Glutamatergic neuron (in vitro differentiated cells): ENCODE results near the gene MCTP1. TPM values are rescaled to one million over a fixed set of nuclear protein-coding genes. Genes with fewer than 3 reads are reported as not detected.
A peak's percentile ranks its signal among the peaks of the same experiment; 100 is the strongest.
"Not testable (repeated sequence)": the region's sequence is repeated elsewhere in the genome, so short reads cannot be mapped to it uniquely, and the experiment has no call there.

ENCODE experiments used
- DNase-seq: peaks from one replicate; pipeline ENCODE4 v3.0.0; 2022
- H3K27ac Mint-ChIP-seq: one replicate; pipeline ENCODE4 v1.8.0; 2020; ENCODE audit warnings: mild to moderate bottlenecking, mixed read lengths, inconsistent platforms; ENCODE audit not compliant: unreplicated experiment
- H3K27me3 Mint-ChIP-seq: one replicate; pipeline ENCODE4 v1.8.0; 2020; ENCODE audit warnings: mild to moderate bottlenecking, moderate library complexity, mixed read lengths, inconsistent platforms; ENCODE audit not compliant: unreplicated experiment
- H3K36me3 Mint-ChIP-seq: one replicate; pipeline ENCODE4 v1.8.0; 2020; ENCODE audit warnings: mild to moderate bottlenecking, mixed read lengths, inconsistent platforms; ENCODE audit not compliant: unreplicated experiment
- H3K4me1 Mint-ChIP-seq: one replicate; pipeline ENCODE4 v1.8.0; 2020; ENCODE audit warnings: mild to moderate bottlenecking, low read depth, mixed read lengths, inconsistent platforms; ENCODE audit not compliant: unreplicated experiment
- H3K4me3 Mint-ChIP-seq: one replicate; pipeline ENCODE4 v1.8.0; 2020; ENCODE audit warnings: mild to moderate bottlenecking, mixed read lengths, inconsistent platforms; ENCODE audit not compliant: unreplicated experiment
- H3K9me3 Mint-ChIP-seq: one replicate; pipeline ENCODE4 v1.8.0; 2020; ENCODE audit warnings: mild to moderate bottlenecking, moderate library complexity, mixed read lengths, inconsistent platforms; ENCODE audit not compliant: unreplicated experiment
- CTCF ChIP-seq: fragments of 200-600 bp; sonication (generic); IDR thresholded peaks from one replicate; pipeline ENCODE4 v1.5.0; 2021; ENCODE audit not compliant: partially characterized antibody, unreplicated experiment
- total RNA-seq: library from RNA; stranded (reverse); fragmentation: NEBNext Ultra II Directional; extraction: Animal tissue kit (Norgen Biotek cat#: 25700); gene quantifications from one replicate; pipeline ENCODE4 v1.2.1, GENCODE V29; 2021; ENCODE audit not compliant: unreplicated experiment

The MCTP1 gene
- total RNA-seq, 1 donor from 2014 or later, result 1.7 TPM

- TF ChIP-seq CTCF, result no peak
- Mint-ChIP-seq H3K9me3 (no peaks in the 10 kb centered on the region), H3K4me1 (no peaks in the 10 kb centered on the region), H3K27me3 (peaks cover 2% of the 10 kb centered on the region), H3K4me3 (no peak overlapping the region), H3K36me3 (no peaks in the 10 kb centered on the region), H3K27ac (no peak overlapping the region)
- DNase-seq, result no peak
Measured at GRCh38 chr5:94833851-94834250, 451.0 kb downstream of the MCTP1 start.

- TF ChIP-seq CTCF, result no peak
- Mint-ChIP-seq H3K4me3 (no peak overlapping the region), H3K9me3 (no peaks in the 10 kb centered on the region), H3K27me3 (peaks cover 2% of the 10 kb centered on the region), H3K36me3 (no peaks in the 10 kb centered on the region), H3K4me1 (no peaks in the 10 kb centered on the region), H3K27ac (no peak overlapping the region)
- DNase-seq, result no peak
Measured at GRCh38 chr5:94832685-94833084, 452.2 kb downstream of the MCTP1 start.

GRCh38 chr5:94830520-94830919 lies 454.4 kb downstream of the MCTP1 start:
- no peaks in the 10 kb centered on the region for H3K36me3 Mint-ChIP-seq
- no peaks in the 10 kb centered on the region for H3K4me1 Mint-ChIP-seq
- DNase-seq, result no peak
- peak; percentile 35 for TF ChIP-seq CTCF
- no peak overlapping the region for H3K4me3 Mint-ChIP-seq
- no peaks in the 10 kb centered on the region for H3K9me3 Mint-ChIP-seq
- no peak overlapping the region for H3K27ac Mint-ChIP-seq
- peaks cover 2% of the 10 kb centered on the region for H3K27me3 Mint-ChIP-seq

- H3K27me3 Mint-ChIP-seq, H3K36me3 Mint-ChIP-seq, H3K9me3 Mint-ChIP-seq, H3K4me3 Mint-ChIP-seq, DNase-seq, H3K4me1 Mint-ChIP-seq, H3K27ac Mint-ChIP-seq: not testable (repeated sequence)
Measured at GRCh38 chr5:94828222-94828621, 456.7 kb downstream of the MCTP1 start.

- H3K36me3 Mint-ChIP-seq, result no peaks in the 10 kb centered on the region
- peaks cover 2% of the 10 kb centered on the region for H3K27me3 Mint-ChIP-seq
- H3K9me3 Mint-ChIP-seq, result no peaks in the 10 kb centered on the region
- TF ChIP-seq CTCF, result no peak
- H3K4me1 Mint-ChIP-seq, result no peaks in the 10 kb centered on the region
- H3K4me3 Mint-ChIP-seq, result no peak overlapping the region
- no peak for DNase-seq
- no peak overlapping the region for H3K27ac Mint-ChIP-seq
Measured at GRCh38 chr5:94820488-94820887, 464.4 kb downstream of the MCTP1 start.

- H3K36me3 Mint-ChIP-seq, result no peaks in the 10 kb centered on the region
- no peak overlapping the region for H3K27ac Mint-ChIP-seq
- no peaks in the 10 kb centered on the region for H3K4me1 Mint-ChIP-seq
- no peaks in the 10 kb centered on the region for H3K9me3 Mint-ChIP-seq
- no peak overlapping the region for H3K4me3 Mint-ChIP-seq
- no peak for DNase-seq
- TF ChIP-seq CTCF, result no peak
- peaks cover 2% of the 10 kb centered on the region for H3K27me3 Mint-ChIP-seq
Measured at GRCh38 chr5:94818904-94819303, 466.0 kb downstream of the MCTP1 start.
